ENCODE measurements around the gene RGS6. TPM values are rescaled to one million over a fixed set of nuclear protein-coding genes. Genes with fewer than 3 reads are reported as not detected.

Gene RGS6
- total RNA-seq, 1 donor from 2014 or later, result 5.1 TPM

GRCh38 chr14:72583316-72584272, 651.4 kb downstream of the RGS6 start:
- Mint-ChIP-seq H3K27ac (no peak overlapping the region), H3K9me3 (ENCODE audit: low read depth) (no peaks in the 10 kb centered on the region), H3K27me3 (peaks cover 20% of the 10 kb centered on the region), H3K4me1 (ENCODE audit: low read depth) (no peaks in the 10 kb centered on the region), H3K36me3 (ENCODE audit: insufficient read depth) (no peaks in the 10 kb centered on the region), H3K4me3 (ENCODE audit: low read depth) (no peak overlapping the region)
- no peak for DNase-seq (ENCODE audit: low spot score, unreplicated experiment)
- TF ChIP-seq, protein P1, sequence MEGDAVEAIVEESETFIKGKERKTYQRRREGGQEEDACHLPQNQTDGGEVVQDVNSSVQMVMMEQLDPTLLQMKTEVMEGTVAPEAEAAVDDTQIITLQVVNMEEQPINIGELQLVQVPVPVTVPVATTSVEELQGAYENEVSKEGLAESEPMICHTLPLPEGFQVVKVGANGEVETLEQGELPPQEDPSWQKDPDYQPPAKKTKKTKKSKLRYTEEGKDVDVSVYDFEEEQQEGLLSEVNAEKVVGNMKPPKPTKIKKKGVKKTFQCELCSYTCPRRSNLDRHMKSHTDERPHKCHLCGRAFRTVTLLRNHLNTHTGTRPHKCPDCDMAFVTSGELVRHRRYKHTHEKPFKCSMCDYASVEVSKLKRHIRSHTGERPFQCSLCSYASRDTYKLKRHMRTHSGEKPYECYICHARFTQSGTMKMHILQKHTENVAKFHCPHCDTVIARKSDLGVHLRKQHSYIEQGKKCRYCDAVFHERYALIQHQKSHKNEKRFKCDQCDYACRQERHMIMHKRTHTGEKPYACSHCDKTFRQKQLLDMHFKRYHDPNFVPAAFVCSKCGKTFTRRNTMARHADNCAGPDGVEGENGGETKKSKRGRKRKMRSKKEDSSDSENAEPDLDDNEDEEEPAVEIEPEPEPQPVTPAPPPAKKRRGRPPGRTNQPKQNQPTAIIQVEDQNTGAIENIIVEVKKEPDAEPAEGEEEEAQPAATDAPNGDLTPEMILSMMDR (IDR thresholded peaks at IDR 0.05; ENCODE audit: unreplicated experiment), result no peak

DNA sequence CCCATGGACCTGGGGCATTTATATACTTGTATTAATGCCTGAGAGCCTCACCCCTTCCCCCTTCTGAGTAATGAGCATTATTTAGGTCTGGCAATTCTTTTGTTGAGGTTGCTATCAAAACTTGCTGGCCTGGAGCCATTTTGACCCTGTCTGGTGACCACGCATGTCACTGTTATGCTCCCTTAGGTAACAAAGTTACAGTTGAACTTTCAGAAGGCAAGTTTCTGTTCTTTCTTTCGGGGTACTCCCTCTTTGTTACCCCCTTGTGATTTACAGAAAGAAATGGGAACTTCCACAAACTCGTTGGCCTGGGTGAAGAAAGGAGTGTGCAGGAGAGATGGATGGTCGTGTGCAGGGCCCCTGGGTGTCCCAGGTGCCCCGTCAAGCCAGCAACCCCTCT, 656.3 kb downstream of the RGS6 start:
- H3K4me3 Mint-ChIP-seq (ENCODE audit: low read depth), result no peak overlapping the region
- H3K4me1 Mint-ChIP-seq (ENCODE audit: low read depth), result no peaks in the 10 kb centered on the region
- no peak for DNase-seq (ENCODE audit: low spot score, unreplicated experiment)
- TF ChIP-seq, protein P1 (IDR thresholded peaks at IDR 0.05; ENCODE audit: unreplicated experiment), result no peak
- H3K27ac Mint-ChIP-seq, result no peak overlapping the region
- H3K9me3 Mint-ChIP-seq (ENCODE audit: low read depth), result no peaks in the 10 kb centered on the region
- H3K27me3 Mint-ChIP-seq, result peaks cover 14% of the 10 kb centered on the region
- H3K36me3 Mint-ChIP-seq (ENCODE audit: insufficient read depth), result no peaks in the 10 kb centered on the region

DNA sequence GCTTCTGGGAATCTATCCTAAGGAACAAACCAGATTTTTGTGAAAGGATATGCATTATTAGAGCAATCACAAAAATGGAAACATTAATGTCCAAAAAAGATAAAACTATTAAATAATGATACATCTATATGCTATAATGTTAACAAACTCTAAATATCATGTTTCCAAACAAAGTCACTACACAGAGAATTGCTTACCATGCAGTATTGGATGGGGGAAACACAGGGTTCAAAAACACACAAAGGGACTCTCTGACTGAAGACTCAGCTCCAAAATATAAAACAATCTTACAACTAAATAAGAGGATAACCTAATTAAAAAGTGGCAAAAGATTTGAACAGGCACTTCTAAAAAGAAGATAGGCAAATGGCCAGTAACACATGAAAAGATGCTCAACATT, 657.4 kb downstream of the RGS6 start:
- no peak for DNase-seq (ENCODE audit: low spot score, unreplicated experiment)
- no peak overlapping the region for H3K27ac Mint-ChIP-seq
- peaks cover 10% of the 10 kb centered on the region for H3K27me3 Mint-ChIP-seq

GRCh38 chr14:72590577-72590976, 658.3 kb downstream of the RGS6 start:
- DNase-seq (ENCODE audit: low spot score, unreplicated experiment), result no peak
- H3K4me3 Mint-ChIP-seq (ENCODE audit: low read depth), result no peak overlapping the region
- H3K36me3 Mint-ChIP-seq (ENCODE audit: insufficient read depth), result no peaks in the 10 kb centered on the region
- H3K4me1 Mint-ChIP-seq (ENCODE audit: low read depth), result no peaks in the 10 kb centered on the region
- H3K9me3 Mint-ChIP-seq (ENCODE audit: low read depth), result no peaks in the 10 kb centered on the region
- H3K27me3 Mint-ChIP-seq, result peaks cover 10% of the 10 kb centered on the region
- no peak overlapping the region for H3K27ac Mint-ChIP-seq
- TF ChIP-seq, protein P1 (IDR thresholded peaks at IDR 0.05; ENCODE audit: unreplicated experiment), result no peak

More for the DNA sequence above, 657.4 kb downstream of the RGS6 start:
- Mint-ChIP-seq H3K4me3 (ENCODE audit: low read depth) (no peak overlapping the region), H3K4me1 (ENCODE audit: low read depth) (no peaks in the 10 kb centered on the region), H3K9me3 (ENCODE audit: low read depth) (no peaks in the 10 kb centered on the region), H3K36me3 (ENCODE audit: insufficient read depth) (no peaks in the 10 kb centered on the region)
- TF ChIP-seq, protein P1 (IDR thresholded peaks at IDR 0.05; ENCODE audit: unreplicated experiment), result no peak

DNA sequence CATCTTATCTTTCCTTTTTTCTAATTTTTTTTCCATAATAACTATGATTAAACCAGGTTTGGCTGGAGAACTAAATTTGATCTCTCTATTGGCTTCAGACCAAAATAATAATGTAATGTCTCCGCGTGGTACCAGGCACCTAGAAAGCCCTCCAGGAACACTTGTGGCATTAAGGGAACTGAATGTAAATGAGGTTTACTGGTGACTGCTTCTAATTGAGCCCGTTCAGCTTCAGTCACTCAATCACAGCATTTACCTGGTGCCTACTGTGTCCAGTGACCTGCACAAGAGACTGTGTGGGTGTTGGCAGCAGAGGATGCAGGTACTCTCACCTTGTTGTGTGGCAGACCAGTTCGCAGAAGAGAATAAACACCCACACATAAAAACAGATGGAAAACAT, 659.2 kb downstream of the RGS6 start:
- Mint-ChIP-seq H3K9me3 (ENCODE audit: low read depth) (no peaks in the 10 kb centered on the region), H3K4me3 (ENCODE audit: low read depth) (no peak overlapping the region), H3K36me3 (ENCODE audit: insufficient read depth) (no peaks in the 10 kb centered on the region), H3K27ac (no peak overlapping the region), H3K27me3 (peaks cover 9% of the 10 kb centered on the region), H3K4me1 (ENCODE audit: low read depth) (no peaks in the 10 kb centered on the region)
- TF ChIP-seq, protein P1 (IDR thresholded peaks at IDR 0.05; ENCODE audit: unreplicated experiment), result no peak
- DNase-seq (ENCODE audit: low spot score, unreplicated experiment), result no peak

Data from progenitor cell of endocrine pancreas (in vitro differentiated cells).